Naive thymus-derived CD8-positive, alpha-beta T cell (primary cell): Measurements from ENCODE around the gene PDE9A. TPM values are rescaled to one million over a fixed set of nuclear protein-coding genes. Genes with fewer than 3 reads are reported as not detected.
A peak's percentile ranks its signal among the peaks of the same experiment; 100 is the strongest.
"Not testable (repeated sequence)": the region's sequence is repeated elsewhere in the genome, so short reads cannot be mapped to it uniquely, and the experiment has no call there.

ENCODE experiments used
- ATAC-seq, 2 donors: fragments of 150-1000 bp; cut with Tn5 transposase in 1 of 2; sonication (Bioruptor Pico), chemical (Tn5 transposase) in 1 of 2; 1 replicate in 1 of 2; 2 replicates in 1 of 2; pipeline ENCODE4 v1.10.0; 2021; ENCODE audit warnings: mild to moderate bottlenecking in 2 of 2, moderate library complexity in 2 of 2
- POLR2A ChIA-PET: fragments of 350-600 bp; sonication (Branson Sonifier 250); formaldehyde crosslinking; loops from one replicate; lab custom pipeline; 2021; ENCODE audit warnings: antibody characterized with exemption; lab: Charles Lee
- DNase-seq, 10 donors: peaks; one replicate each; pipeline versions ENCODE4 v3.0.0 to v3.0.0-alpha.2; 2020 to 2022
- H3K27ac Mint-ChIP-seq, 10 donors: one replicate each; pipeline ENCODE4 v1.8.0; 2020 to 2022; ENCODE audit warnings: mild to moderate bottlenecking in 10 of 10, mixed read lengths in 10 of 10, moderate library complexity in 4 of 10, inconsistent platforms in 1 of 10
- H3K27me3 Mint-ChIP-seq, 5 donors: one replicate each; pipeline ENCODE4 v1.8.0; 2021 to 2022; ENCODE audit warnings: mixed read lengths in 5 of 5
- H3K36me3 Mint-ChIP-seq, 3 donors: one replicate each; pipeline ENCODE4 v1.8.0; 2020 to 2022; ENCODE audit warnings: mixed read lengths in 3 of 3, mild to moderate bottlenecking in 2 of 3, inconsistent platforms in 1 of 3
- H3K4me1 Mint-ChIP-seq, 4 donors: one replicate each; pipeline ENCODE4 v1.8.0; 2021 to 2022; ENCODE audit warnings: mixed read lengths in 4 of 4
- H3K4me3 Mint-ChIP-seq, 10 donors: one replicate each; pipeline ENCODE4 v1.8.0; 2020 to 2022; ENCODE audit warnings: mild to moderate bottlenecking in 10 of 10, mixed read lengths in 10 of 10, moderate library complexity in 6 of 10, inconsistent platforms in 1 of 10
- H3K9me3 Mint-ChIP-seq, 9 donors: one replicate each; pipeline ENCODE4 v1.8.0; 2020 to 2022; ENCODE audit warnings: mixed read lengths in 9 of 9, mild to moderate bottlenecking in 3 of 9, inconsistent platforms in 1 of 9, moderate library complexity in 1 of 9
- polyA plus RNA-seq, 3 donors: library from polyadenylated mRNA; unstranded; fragments of 300-500 nt; fragmentation: Illumina TruSeq; gene quantifications; one replicate each; pipeline ENCODE4 v1.2.3, GENCODE V29; 2021
- total RNA-seq, 8 experiments: library from RNA in 2 of 8; stranded (reverse) in 2 of 8; gene quantifications; one replicate each; pipeline ENCODE4 v1.2.3 and lab custom pipeline; 2021 to 2026

The PDE9A gene
- total and polyA plus RNA-seq, 5 experiments from 2014 or later = 3.6 to 17.1 (median 5.1) TPM

GRCh38 chr21:42787613-42788012 lies 134.2 kb downstream of the PDE9A start:
- Mint-ChIP-seq H3K9me3 (peaks cover 0 to 7% (median 0%) of the 10 kb centered on the region in 9 donors), H3K27me3 (no peaks in the 10 kb centered on the region), H3K4me3 (no peak overlapping the region), H3K27ac (peak overlapping the region in 5 of 10 donors; percentile 21 to 91 (median 71)), H3K4me1 (peaks cover 18 to 37% (median 32%) of the 10 kb centered on the region in 4 donors), H3K36me3 (peaks cover 0 to 2% (median 0%) of the 10 kb centered on the region in 3 donors)
- ATAC-seq (no peak), DNase-seq (no peak)
- POLR2A ChIA-PET = no interaction called here

DNA sequence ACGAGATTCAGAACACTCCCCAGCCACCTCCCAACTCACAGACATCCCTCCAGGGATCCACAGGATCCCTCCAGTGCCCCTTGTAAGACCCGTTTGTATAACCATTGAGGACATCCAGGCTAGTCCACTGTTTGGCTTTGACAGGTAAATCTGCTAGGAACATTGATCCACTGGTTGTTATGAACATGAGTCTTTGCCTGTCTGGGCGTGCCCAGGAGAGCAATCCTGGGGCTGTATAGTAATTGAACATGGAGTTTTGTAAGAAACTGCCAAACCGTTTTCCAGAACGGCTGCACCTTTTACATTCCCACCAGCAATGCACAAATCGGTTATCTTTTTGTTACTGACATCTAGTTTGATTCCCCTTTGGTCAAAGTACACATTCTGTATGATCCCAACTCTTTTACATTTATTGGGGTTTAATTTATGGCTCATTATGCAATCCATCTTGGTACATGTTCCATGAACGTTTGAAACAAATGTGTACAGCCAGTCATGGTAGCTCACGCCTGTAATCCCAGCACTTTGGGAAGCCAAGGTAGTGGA lies 137.2 kb downstream of the PDE9A start:
- H3K27ac Mint-ChIP-seq = peak overlapping the region in 5 of 10 donors; percentile 27 to 81 (median 53)
- POLR2A ChIA-PET = no interaction called here

DNA sequence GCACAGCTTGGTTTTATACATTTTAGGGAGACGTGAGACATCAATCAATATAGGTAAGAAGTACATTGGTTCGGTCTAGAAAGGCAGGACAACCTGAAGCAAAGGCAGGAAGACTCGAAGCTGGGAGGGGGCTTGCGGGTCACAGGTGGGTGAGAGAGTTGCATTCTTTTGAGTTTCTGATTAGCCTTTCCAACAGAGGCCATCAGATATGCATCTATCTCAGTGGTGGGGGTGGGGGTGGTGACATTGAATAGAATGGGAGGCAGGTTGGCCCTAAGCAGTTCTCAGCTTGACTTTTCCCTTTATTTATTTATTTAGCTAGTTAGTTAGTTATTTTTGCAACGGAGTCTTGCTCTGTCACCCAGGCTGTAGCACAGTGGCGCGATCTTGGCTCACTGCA lies 140.4 kb downstream of the PDE9A start:
- Mint-ChIP-seq H3K27me3 (peaks cover 0 to 2% (median 0%) of the 10 kb centered on the region in 5 donors), H3K36me3 (no peaks in the 10 kb centered on the region), H3K9me3 (no peaks in the 10 kb centered on the region), H3K4me1 (peaks cover 0 to 7% (median 4%) of the 10 kb centered on the region in 4 donors), H3K4me3 (no peak overlapping the region), H3K27ac (peak overlapping the region in 1 of 10 donors; percentile 62)
- ATAC-seq (no peak), DNase-seq (no peak)
- POLR2A ChIA-PET = interaction anchor here (0.8 to 1.0 kb wide), 2 partner anchors 10 to 20 kb away, joined by 3 read pairs; no protein-coding TSS in a partner anchor

More for the DNA sequence above, 137.2 kb downstream of the PDE9A start:
- peaks cover 0 to 7% (median 0%) of the 10 kb centered on the region in 9 donors for H3K9me3 Mint-ChIP-seq
- no peaks in the 10 kb centered on the region for H3K27me3 Mint-ChIP-seq
- peaks cover 0 to 2% (median 0%) of the 10 kb centered on the region in 3 donors for H3K36me3 Mint-ChIP-seq
- ATAC-seq = no peak
- DNase-seq = no peak
- peaks cover 2 to 13% (median 8%) of the 10 kb centered on the region in 4 donors for H3K4me1 Mint-ChIP-seq
- H3K4me3 Mint-ChIP-seq = no peak overlapping the region

DNA sequence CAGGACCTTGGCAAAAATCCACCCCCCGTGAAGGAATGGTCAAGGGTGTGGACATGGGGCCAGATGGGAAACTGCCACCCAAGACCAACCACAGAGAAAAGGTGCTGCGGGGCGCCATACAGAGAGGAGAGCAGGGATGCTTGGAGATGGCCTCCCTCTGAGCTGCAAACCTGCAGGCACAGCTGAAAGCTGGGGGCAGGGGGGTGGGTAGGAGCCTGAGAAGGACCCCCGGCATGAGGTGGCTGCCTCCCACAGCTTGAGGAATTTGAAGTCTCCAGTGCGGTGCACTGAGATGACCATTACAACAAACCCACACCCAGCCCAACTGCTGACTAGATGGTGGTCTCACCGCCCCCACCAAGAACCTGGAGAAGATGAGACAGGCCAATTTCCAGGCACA lies 141.1 kb downstream of the PDE9A start:
- peaks cover 1 to 7% (median 4%) of the 10 kb centered on the region in 4 donors for H3K4me1 Mint-ChIP-seq
- H3K36me3 Mint-ChIP-seq = no peaks in the 10 kb centered on the region
- no peaks in the 10 kb centered on the region for H3K9me3 Mint-ChIP-seq
- no peak for ATAC-seq
- POLR2A ChIA-PET = interaction anchor here (1.0 to 1.1 kb wide), 2 partner anchors 9 to 11 kb away, joined by 3 read pairs; no protein-coding TSS in a partner anchor
- peaks cover 0 to 2% (median 0%) of the 10 kb centered on the region in 5 donors for H3K27me3 Mint-ChIP-seq
- no peak overlapping the region for H3K27ac Mint-ChIP-seq
- no peak for DNase-seq
- no peak overlapping the region for H3K4me3 Mint-ChIP-seq

- no peak for ATAC-seq
- POLR2A ChIA-PET = interaction anchor here (0.7 to 1.4 kb wide), 2 partner anchors 10 to 182 kb away, joined by 4 to 6 read pairs; no protein-coding TSS in a partner anchor
- peaks cover 0 to 2% (median 0%) of the 10 kb centered on the region in 5 donors for H3K27me3 Mint-ChIP-seq
- H3K4me3 Mint-ChIP-seq = no peak overlapping the region
- H3K4me1 Mint-ChIP-seq = peaks cover 1 to 7% (median 7%) of the 10 kb centered on the region in 4 donors
- H3K27ac Mint-ChIP-seq = peak overlapping the region in 1 of 10 donors; percentile 25
- H3K9me3 Mint-ChIP-seq = no peaks in the 10 kb centered on the region
- no peak for DNase-seq
- H3K36me3 Mint-ChIP-seq = no peaks in the 10 kb centered on the region
Measured at GRCh38 chr21:42796327-42797062, 143.1 kb downstream of the PDE9A start.

- Mint-ChIP-seq H3K36me3 (no peaks in the 10 kb centered on the region), H3K9me3 (no peaks in the 10 kb centered on the region), H3K27ac (peak overlapping the region in 3 of 10 donors; percentile 16 to 49 (median 43)), H3K27me3 (peaks cover 0 to 2% (median 0%) of the 10 kb centered on the region in 5 donors), H3K4me3 (no peak overlapping the region), H3K4me1 (peaks cover 1 to 7% (median 7%) of the 10 kb centered on the region in 4 donors)
- ATAC-seq (no peak), DNase-seq (no peak)
- POLR2A ChIA-PET = no interaction called here
Measured at GRCh38 chr21:42797522-42797921, 144.1 kb downstream of the PDE9A start.

GRCh38 chr21:42798106-42798505 lies 144.7 kb downstream of the PDE9A start:
- POLR2A ChIA-PET = no interaction called here
- Mint-ChIP-seq H3K36me3 (no peaks in the 10 kb centered on the region), H3K4me3 (no peak overlapping the region), H3K27ac (no peak overlapping the region), H3K9me3 (no peaks in the 10 kb centered on the region), H3K4me1 (peaks cover 1 to 7% (median 7%) of the 10 kb centered on the region in 4 donors), H3K27me3 (peaks cover 0 to 2% (median 0%) of the 10 kb centered on the region in 5 donors)
- ATAC-seq = no peak
- DNase-seq = no peak

DNA sequence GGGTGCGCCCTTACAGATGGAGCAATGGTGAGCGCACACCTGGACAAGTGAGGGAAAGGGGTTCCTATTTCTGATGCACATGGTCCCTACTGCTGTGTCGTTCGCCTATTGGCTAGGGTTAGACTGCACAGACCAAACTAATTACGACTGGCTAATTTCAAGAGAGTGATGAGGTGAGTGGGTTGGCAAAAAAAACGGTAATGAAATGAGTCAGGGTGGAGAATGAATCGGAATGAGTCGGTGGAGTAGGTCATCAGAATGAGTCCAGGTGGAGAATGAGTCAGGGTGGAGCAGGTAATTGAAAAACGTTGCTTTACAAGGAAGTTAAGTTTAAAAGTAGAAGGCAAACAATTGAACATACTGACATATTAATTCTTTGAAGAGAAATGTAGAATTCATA lies 146.1 kb downstream of the PDE9A start:
- H3K9me3 Mint-ChIP-seq = no peaks in the 10 kb centered on the region
- peaks cover 0 to 2% (median 0%) of the 10 kb centered on the region in 5 donors for H3K27me3 Mint-ChIP-seq
- H3K27ac Mint-ChIP-seq = peak overlapping the region in 3 of 10 donors; percentile 7 to 48 (median 37)
- peaks cover 1 to 7% (median 7%) of the 10 kb centered on the region in 4 donors for H3K4me1 Mint-ChIP-seq
- DNase-seq (no peak), ATAC-seq (no peak)
- no peak overlapping the region for H3K4me3 Mint-ChIP-seq
- no peaks in the 10 kb centered on the region for H3K36me3 Mint-ChIP-seq
- POLR2A ChIA-PET = interaction anchor here (1.0 kb wide), 1 partner anchor 53 kb away, joined by 3 read pairs; no protein-coding TSS in a partner anchor

GRCh38 chr21:42799948-42800347 lies 146.5 kb downstream of the PDE9A start:
- DNase-seq = no peak
- POLR2A ChIA-PET = interaction anchor here (1.0 kb wide), 1 partner anchor 53 kb away, joined by 3 read pairs; no protein-coding TSS in a partner anchor
- ATAC-seq = peak in 1 of 2 donors; percentile 47
- peak overlapping the region in 1 of 10 donors; percentile 27 for H3K4me3 Mint-ChIP-seq
- peaks cover 1 to 7% (median 7%) of the 10 kb centered on the region in 4 donors for H3K4me1 Mint-ChIP-seq
- H3K36me3 Mint-ChIP-seq = no peaks in the 10 kb centered on the region
- peak overlapping the region in 1 of 10 donors; percentile 37 for H3K27ac Mint-ChIP-seq
- H3K27me3 Mint-ChIP-seq = peaks cover 0 to 2% (median 0%) of the 10 kb centered on the region in 5 donors
- H3K9me3 Mint-ChIP-seq = no peaks in the 10 kb centered on the region

- not testable (repeated sequence) for H3K4me3 Mint-ChIP-seq, DNase-seq, H3K9me3 Mint-ChIP-seq, H3K27ac Mint-ChIP-seq, H3K27me3 Mint-ChIP-seq, H3K36me3 Mint-ChIP-seq, ATAC-seq, H3K4me1 Mint-ChIP-seq
- POLR2A ChIA-PET = interaction anchor here (0.6 kb wide), 1 partner anchor 136 kb away, joined by 3 read pairs; no protein-coding TSS in a partner anchor
Measured at GRCh38 chr21:42801616-42802015, 148.2 kb downstream of the PDE9A start.

DNA sequence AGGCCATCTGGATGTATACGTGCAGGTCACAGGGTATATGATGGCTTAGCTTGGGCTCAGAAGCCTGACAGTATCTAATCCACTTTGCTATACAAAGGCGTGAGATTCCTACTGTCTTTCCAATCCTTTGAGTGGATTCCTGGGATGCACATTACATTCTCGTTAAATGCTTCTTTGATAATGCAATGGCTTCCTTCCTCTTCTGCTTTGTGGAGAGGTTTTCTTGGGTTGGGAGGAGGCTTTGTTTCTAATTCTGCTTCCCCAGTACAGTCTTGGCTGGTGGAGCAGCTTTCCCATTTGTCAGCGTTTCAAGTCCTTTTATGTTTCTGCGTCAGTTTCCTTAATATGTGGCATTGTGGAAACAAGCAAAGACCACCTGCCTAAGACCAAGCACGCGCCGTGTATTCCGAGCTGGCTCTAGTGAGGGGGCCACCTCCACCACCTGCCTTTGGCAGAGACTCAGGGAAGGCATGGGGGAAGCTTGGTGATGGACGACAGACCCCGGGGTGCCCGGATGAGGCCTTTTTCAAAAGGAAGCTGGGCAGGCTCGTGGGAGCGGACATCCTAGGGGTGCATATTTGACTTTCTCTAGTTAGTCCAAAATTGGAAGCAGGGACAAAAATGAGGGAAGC lies 153.2 kb downstream of the PDE9A start:
- DNase-seq (no peak), ATAC-seq (no peak)
- Mint-ChIP-seq H3K27me3 (peaks cover 0 to 2% (median 0%) of the 10 kb centered on the region in 5 donors), H3K27ac (peak overlapping the region in 1 of 10 donors; percentile 21), H3K4me1 (peaks cover 0 to 3% (median 0%) of the 10 kb centered on the region in 4 donors), H3K9me3 (no peaks in the 10 kb centered on the region), H3K4me3 (no peak overlapping the region), H3K36me3 (no peaks in the 10 kb centered on the region)
- POLR2A ChIA-PET = interaction anchor here (1.1 kb wide), 1 partner anchor 10 kb away, joined by 6 read pairs; no protein-coding TSS in a partner anchor

DNA sequence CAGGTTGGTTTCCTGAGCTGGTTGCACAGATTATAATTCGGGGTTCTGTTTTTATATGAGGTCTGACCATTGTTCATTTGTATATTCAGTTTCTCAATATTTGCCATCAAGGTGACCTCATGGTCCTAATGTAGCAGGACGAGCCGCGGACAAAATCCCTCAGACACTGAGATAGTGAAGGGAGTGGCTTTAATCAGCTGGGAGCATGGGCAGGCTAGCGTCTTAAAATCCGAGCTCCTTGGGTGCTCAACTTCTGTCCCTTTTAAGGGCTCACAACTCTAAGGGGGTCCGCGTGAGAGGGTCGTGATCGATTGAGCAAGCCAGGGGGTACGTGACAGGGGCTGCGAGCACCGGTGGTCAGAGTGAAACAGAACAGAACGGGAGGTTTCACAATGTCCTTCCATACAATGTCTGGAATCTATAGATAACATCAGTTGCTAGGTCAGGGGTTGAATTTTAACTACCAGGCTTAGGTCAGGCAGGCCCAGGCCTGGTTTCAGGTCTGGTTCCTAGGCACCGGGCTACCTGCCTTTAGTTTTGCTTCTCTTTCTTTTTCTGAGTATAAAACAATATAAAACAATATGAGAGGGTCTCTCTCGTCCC lies 154.0 kb downstream of the PDE9A start:
- POLR2A ChIA-PET = interaction anchor here (0.5 to 1.1 kb wide), 2 partner anchors 11 to 213 kb away, joined by 3 to 6 read pairs; no protein-coding TSS in a partner anchor
- not testable (repeated sequence) for H3K36me3 Mint-ChIP-seq, H3K9me3 Mint-ChIP-seq, DNase-seq, ATAC-seq, H3K4me1 Mint-ChIP-seq, H3K4me3 Mint-ChIP-seq, H3K27me3 Mint-ChIP-seq
- peak overlapping the region in 2 of 10 donors; percentile 17 to 26 for H3K27ac Mint-ChIP-seq
